Spleen (tissue), 7 donors: Measurements from ENCODE around the gene SIPA1L3.
"Not testable (repeated sequence)": the region's sequence is repeated elsewhere in the genome, so short reads cannot be mapped to it uniquely, and the experiment has no call there.

ENCODE experiments used
- POLR2A ChIP-seq, 3 donors: fragments of 450-650 bp; IDR thresholded peaks; one replicate each; pipeline ENCODE4 v1.5.1; 2017; ENCODE audit warnings: antibody characterized with exemption in 3 of 3, mild to moderate bottlenecking in 1 of 3
- POLR2AphosphoS5 ChIP-seq, 3 donors: sonication (generic); formaldehyde crosslinking; IDR thresholded peaks; one replicate each; pipeline ENCODE4 v1.5.1; 2017; ENCODE audit warnings: antibody characterized with exemption in 3 of 3
- TF ChIP-seq, protein P1 (sequence below), 11 experiments: fragments of 200-600 bp in 7 of 11; fragments of 450-650 bp in 4 of 11; sonication (generic) in 4 of 11; IDR thresholded peaks in 8 of 11; conservative IDR thresholded peaks in 3 of 11; 1 replicate in 7 of 11; 2 replicates in 4 of 11; pipeline versions ENCODE4 v1.4.0 to v1.8.0; 2016 to 2021; ENCODE audit warnings: antibody characterized with exemption in 11 of 11, inconsistent platforms in 4 of 11, mild to moderate bottlenecking in 1 of 11
- donor health status: DM: no; HTN: no; CAD: no; lungs with moderate emphysema.
- donor health status: DM: no; HTN: no; CAD: no.
- donor health status: DM: no; HTN: no; CAD: no.

DNA sequence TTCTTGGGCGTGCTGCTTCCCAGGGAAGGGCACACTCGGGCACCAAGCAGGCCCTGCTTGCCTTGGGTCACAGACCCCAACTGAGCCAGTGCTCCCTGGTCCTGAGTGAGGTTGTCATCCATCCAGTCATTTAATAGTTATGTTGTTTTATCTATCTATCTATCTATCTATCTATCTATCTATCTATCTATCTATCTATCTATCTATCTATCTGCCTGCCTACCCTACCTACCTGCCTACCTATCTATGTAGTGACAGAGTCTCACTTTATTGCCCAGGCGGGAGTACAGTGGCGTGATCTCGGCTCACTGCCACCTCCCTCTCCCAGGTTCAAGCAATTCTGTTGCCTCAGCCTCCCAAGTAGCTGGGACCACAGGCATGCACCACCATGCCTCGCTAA is 164.0 kb downstream of the SIPA1L3 start:
- TF ChIP-seq POLR2AphosphoS5, POLR2A (IDR thresholded peaks at IDR 0.05): not testable (repeated sequence)
- TF ChIP-seq, protein P1, sequence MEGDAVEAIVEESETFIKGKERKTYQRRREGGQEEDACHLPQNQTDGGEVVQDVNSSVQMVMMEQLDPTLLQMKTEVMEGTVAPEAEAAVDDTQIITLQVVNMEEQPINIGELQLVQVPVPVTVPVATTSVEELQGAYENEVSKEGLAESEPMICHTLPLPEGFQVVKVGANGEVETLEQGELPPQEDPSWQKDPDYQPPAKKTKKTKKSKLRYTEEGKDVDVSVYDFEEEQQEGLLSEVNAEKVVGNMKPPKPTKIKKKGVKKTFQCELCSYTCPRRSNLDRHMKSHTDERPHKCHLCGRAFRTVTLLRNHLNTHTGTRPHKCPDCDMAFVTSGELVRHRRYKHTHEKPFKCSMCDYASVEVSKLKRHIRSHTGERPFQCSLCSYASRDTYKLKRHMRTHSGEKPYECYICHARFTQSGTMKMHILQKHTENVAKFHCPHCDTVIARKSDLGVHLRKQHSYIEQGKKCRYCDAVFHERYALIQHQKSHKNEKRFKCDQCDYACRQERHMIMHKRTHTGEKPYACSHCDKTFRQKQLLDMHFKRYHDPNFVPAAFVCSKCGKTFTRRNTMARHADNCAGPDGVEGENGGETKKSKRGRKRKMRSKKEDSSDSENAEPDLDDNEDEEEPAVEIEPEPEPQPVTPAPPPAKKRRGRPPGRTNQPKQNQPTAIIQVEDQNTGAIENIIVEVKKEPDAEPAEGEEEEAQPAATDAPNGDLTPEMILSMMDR (IDR thresholded peaks at IDR 0.05 in 8 of 11, conservative IDR thresholded peaks at IDR 0.05 in 3 of 11) = not testable (repeated sequence)
